Panc1 (cell line): Measurements from ENCODE around the gene TSPAN3. TPM values are rescaled to one million over a fixed set of nuclear protein-coding genes. Genes with fewer than 3 reads are reported as not detected.

ENCODE experiments used
- ATAC-seq: fragments of 200-7000 bp; cut with Tn5 transposase; 2 replicates; pipeline ENCODE4 v1.9.1; 2020; ENCODE audit warnings: mild to moderate bottlenecking, moderate library complexity
- BruUV-seq: library from RNA; stranded (reverse); fragments of 400-500 nt; replicated peaks from 2 replicates; lab custom pipeline; 2021; lab: Mats Ljungman, UMichigan
- CTCF ChIA-PET: fragments of 300-600 bp; sonication (Branson Sonifier 250); formaldehyde crosslinking; loops from one replicate; lab custom pipeline; 2022; ENCODE audit warnings: antibody characterized with exemption; lab: Charles Lee
- POLR2A ChIA-PET: fragments of 300-600 bp; sonication (Branson Sonifier 250); formaldehyde crosslinking; loops from one replicate; lab custom pipeline; 2022; ENCODE audit warnings: antibody characterized with exemption; lab: Charles Lee
- DNase-seq: peaks from one replicate; pipeline ENCODE4 v3.0.0-alpha.2; 2010; ENCODE audit warnings: low read depth, low spot score
- H3K27ac ChIP-seq: 2 replicates; pipeline ENCODE4 v1.5.1; 2011; ENCODE audit warnings: mild to moderate bottlenecking, low read length, inconsistent platforms
- H3K27me3 ChIP-seq: fragments of 200-500 bp; sonication (Bioruptor generic); 2 replicates; pipeline ENCODE4 v1.6.0; 2014; ENCODE audit warnings: low read length, inconsistent platforms; ENCODE audit not compliant: control insufficient read depth, insufficient read depth
- H3K36me3 ChIP-seq: fragments of 200-500 bp; sonication (Bioruptor generic); 2 replicates; pipeline ENCODE4 v1.5.1; 2014; ENCODE audit warnings: inconsistent platforms, mild to moderate bottlenecking, low read length, moderate library complexity; ENCODE audit not compliant: control insufficient read depth, insufficient read depth
- H3K4me1 ChIP-seq: 2 replicates; pipeline ENCODE4 v1.5.1; 2011; ENCODE audit warnings: inconsistent platforms, mild to moderate bottlenecking, low read length, moderate library complexity; ENCODE audit not compliant: control insufficient read depth, insufficient read depth
- H3K4me3 ChIP-seq, 2 experiments: 2 replicates each; pipeline ENCODE4 v1.5.1; 2011 to 2012; ENCODE audit warnings: low read depth in 2 of 2, low read length in 2 of 2, mild to moderate bottlenecking in 2 of 2, inconsistent platforms in 1 of 2, moderate library complexity in 1 of 2
- H3K9me3 ChIP-seq: fragments of 200-500 bp; sonication (Bioruptor generic); 2 replicates; pipeline ENCODE4 v1.5.1; 2014; ENCODE audit warnings: low read depth, mild to moderate bottlenecking, inconsistent platforms, low read length, moderate library complexity; ENCODE audit not compliant: control insufficient read depth, insufficient read depth
- CTCF ChIP-seq: fragments of 450-650 bp; IDR thresholded peaks from 2 replicates; pipeline ENCODE4 v1.5.1; 2017; ENCODE audit warnings: mild to moderate bottlenecking
- POLR2AphosphoS5 ChIP-seq: IDR thresholded peaks from 2 replicates; pipeline ENCODE4 v1.6.1; 2012; ENCODE audit warnings: mild to moderate bottlenecking, low read depth, low read length, moderate library complexity
- REST ChIP-seq, 2 experiments: IDR thresholded peaks; 2 replicates each; pipeline ENCODE4 v1.6.1; 2011 to 2012; ENCODE audit warnings: low read depth in 2 of 2, control low read depth in 1 of 2, low read length in 1 of 2, mild to moderate bottlenecking in 1 of 2, moderate library complexity in 1 of 2; ENCODE audit not compliant: insufficient read depth in 1 of 2
- SIN3A ChIP-seq: IDR thresholded peaks from 2 replicates; pipeline ENCODE4 v1.6.1; 2012; ENCODE audit warnings: low read depth, mild to moderate bottlenecking, low read length, moderate library complexity, borderline replicate concordance; ENCODE audit not compliant: insufficient read depth
- TCF7L2 ChIP-seq: IDR thresholded peaks from 2 replicates; pipeline ENCODE4 v1.6.1; 2011; ENCODE audit warnings: mild to moderate bottlenecking, low read depth, low read length, inconsistent platforms
- in situ Hi-C: cut with HindIII; loops from 2 replicates; pipeline ENCODE4 v1.10.0; 2016; ENCODE audit warnings: low sequenced_read_pairs, low pct_unique_long_range_greater_than_20kb
- intact Hi-C: fragments of 100-400 bp; cut with micrococcal nuclease; formaldehyde crosslinking; loops from one replicate; pipeline ENCODE4 v1.10.0; 2022; ENCODE audit not compliant: unreplicated experiment
- total RNA-seq: library from RNA; stranded (reverse); gene quantifications from one replicate; pipeline ENCODE4 v1.2.1, GENCODE V29; 2021; ENCODE audit not compliant: unreplicated experiment

Gene TSPAN3
- total RNA-seq, 1 experiment from 2014 or later: 130 TPM

GRCh38 chr15:77012868-77013267 lies 58.0 kb downstream of the TSPAN3 start:
- BruUV-seq: no TSS peak
- CTCF ChIA-PET: no interaction called here

GRCh38 chr15:77012117-77012712 lies 58.7 kb downstream of the TSPAN3 start:
- no peak for ATAC-seq
- CTCF ChIA-PET: no interaction called here
- TF ChIP-seq TCF7L2 (no peak), REST (IDR thresholded peaks at IDR 0.05; ENCODE audit: insufficient read depth in 1 of 2, low read depth in 2 of 2, low read length in 1 of 2) (no peak), POLR2AphosphoS5 (no peak), CTCF (no peak), SIN3A (no peak)

More at GRCh38 chr15:77012868-77013267, 58.0 kb downstream of the TSPAN3 start:
- H3K9me3 ChIP-seq: no peaks in the 10 kb centered on the region
- in situ Hi-C loops (no loop called here), intact Hi-C loops (no loop called here)
- no peak overlapping the region for H3K4me3 ChIP-seq
- DNase-seq (no peak), ATAC-seq (no peak)
- no peak for TF ChIP-seq POLR2AphosphoS5
- TF ChIP-seq TCF7L2: no peak
- no peak for TF ChIP-seq SIN3A
- no peak for TF ChIP-seq REST (IDR thresholded peaks at IDR 0.05; ENCODE audit: insufficient read depth in 1 of 2, low read depth in 2 of 2, low read length in 1 of 2)
- no peak for TF ChIP-seq CTCF
- H3K4me1 ChIP-seq: no peaks in the 10 kb centered on the region
- POLR2A ChIA-PET: no interaction called here
- no peaks in the 10 kb centered on the region for H3K36me3 ChIP-seq
- H3K27me3 ChIP-seq: no peaks in the 10 kb centered on the region
- no peak overlapping the region for H3K27ac ChIP-seq

More at GRCh38 chr15:77012117-77012712, 58.7 kb downstream of the TSPAN3 start:
- no TSS peak for BruUV-seq
- Histone ChIP-seq H3K27ac (no peak overlapping the region), H3K27me3 (no peaks in the 10 kb centered on the region), H3K4me3 (no peak overlapping the region), H3K9me3 (no peaks in the 10 kb centered on the region), H3K4me1 (no peaks in the 10 kb centered on the region), H3K36me3 (no peaks in the 10 kb centered on the region)
- DNase-seq: no peak
- intact Hi-C loops: no loop called here
- in situ Hi-C loops: no loop called here
- POLR2A ChIA-PET: no interaction called here
